Bronchial epithelial cell (primary cell): ENCODE data around the gene ANKRD13D. TPM values are rescaled to one million over a fixed set of nuclear protein-coding genes. Genes with fewer than 3 reads are reported as not detected.

Experiments
- DNase-seq: peaks from one replicate; pipeline ENCODE4 v3.0.0-alpha.2; 2010; ENCODE audit warnings: low read depth
- FAIRE-seq: peaks from 2 replicates; lab custom pipeline; 2011; peaks lifted over from hg19 to GRCh38; lab: Jason Lieb, UNC
- H3K27me3 ChIP-seq: 2 replicates; pipeline ENCODE4 v1.5.1; 2011; ENCODE audit warnings: low read length; ENCODE audit not compliant: control insufficient read depth, insufficient read depth
- H3K36me3 ChIP-seq: 2 replicates; pipeline ENCODE4 v1.5.1; 2011; ENCODE audit warnings: low read length; ENCODE audit not compliant: control insufficient read depth, insufficient read depth
- H3K4me3 ChIP-seq: 2 replicates; pipeline ENCODE4 v1.5.1; 2011; ENCODE audit warnings: mild to moderate bottlenecking, low read depth, low read length, control low read depth
- total RNA-seq: library from RNA; depleted of rRNA; stranded (reverse); fragments of >200 nt; gene quantifications from 2 replicates; pipeline ENCODE4 v1.2.1, GENCODE V29; 2014
- TF ChIP-seq, protein P1 (sequence below): IDR thresholded peaks from 2 replicates; pipeline ENCODE4 v1.5.1; 2011; ENCODE audit warnings: mild to moderate bottlenecking, moderate library complexity, low read length, control low read depth, inconsistent platforms; ENCODE audit not compliant: insufficient read depth, severe bottlenecking

The ANKRD13D gene
- total RNA-seq, 1 donor from 2014 or later = 22.4 TPM

DNA sequence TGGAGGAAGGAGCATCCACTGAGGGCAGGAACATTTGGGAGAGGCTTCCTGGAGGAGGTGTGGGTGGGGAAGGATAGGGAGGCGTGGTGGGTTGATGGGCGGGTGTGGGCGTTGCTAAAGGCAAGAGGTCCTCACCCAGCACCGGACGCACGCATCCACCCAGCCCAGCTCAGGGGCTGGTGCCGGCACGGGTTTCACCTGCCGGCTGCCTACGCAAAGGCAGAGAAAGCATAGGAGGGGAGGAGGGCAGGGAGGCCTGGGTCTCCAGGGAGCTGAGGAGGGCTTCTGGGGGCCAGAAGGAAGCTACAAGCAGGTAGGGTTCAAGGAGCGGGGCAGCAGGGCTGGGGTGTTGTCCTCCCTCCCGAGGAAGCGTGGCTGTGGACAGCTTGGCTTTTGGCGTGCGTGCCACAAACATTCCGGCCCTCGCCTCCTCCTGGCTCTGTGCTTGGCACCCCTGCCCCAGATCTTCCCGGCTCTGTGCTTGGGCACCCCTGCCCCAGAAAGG is 22.0 kb downstream of the ANKRD13D start:
- TF ChIP-seq, protein P1, sequence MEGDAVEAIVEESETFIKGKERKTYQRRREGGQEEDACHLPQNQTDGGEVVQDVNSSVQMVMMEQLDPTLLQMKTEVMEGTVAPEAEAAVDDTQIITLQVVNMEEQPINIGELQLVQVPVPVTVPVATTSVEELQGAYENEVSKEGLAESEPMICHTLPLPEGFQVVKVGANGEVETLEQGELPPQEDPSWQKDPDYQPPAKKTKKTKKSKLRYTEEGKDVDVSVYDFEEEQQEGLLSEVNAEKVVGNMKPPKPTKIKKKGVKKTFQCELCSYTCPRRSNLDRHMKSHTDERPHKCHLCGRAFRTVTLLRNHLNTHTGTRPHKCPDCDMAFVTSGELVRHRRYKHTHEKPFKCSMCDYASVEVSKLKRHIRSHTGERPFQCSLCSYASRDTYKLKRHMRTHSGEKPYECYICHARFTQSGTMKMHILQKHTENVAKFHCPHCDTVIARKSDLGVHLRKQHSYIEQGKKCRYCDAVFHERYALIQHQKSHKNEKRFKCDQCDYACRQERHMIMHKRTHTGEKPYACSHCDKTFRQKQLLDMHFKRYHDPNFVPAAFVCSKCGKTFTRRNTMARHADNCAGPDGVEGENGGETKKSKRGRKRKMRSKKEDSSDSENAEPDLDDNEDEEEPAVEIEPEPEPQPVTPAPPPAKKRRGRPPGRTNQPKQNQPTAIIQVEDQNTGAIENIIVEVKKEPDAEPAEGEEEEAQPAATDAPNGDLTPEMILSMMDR = no peak
- FAIRE-seq (no peak), DNase-seq (no peak)
- H3K4me3 ChIP-seq = no peak overlapping the region
- peaks cover 33% of the 10 kb centered on the region for H3K36me3 ChIP-seq
- no peaks in the 10 kb centered on the region for H3K27me3 ChIP-seq

GRCh38 chr11:67311556-67312082 is 22.5 kb downstream of the ANKRD13D start:
- FAIRE-seq (no peak), DNase-seq (peak; percentile 69)
- H3K36me3 ChIP-seq = peaks cover 32% of the 10 kb centered on the region
- H3K4me3 ChIP-seq = no peak overlapping the region
- no peaks in the 10 kb centered on the region for H3K27me3 ChIP-seq
- TF ChIP-seq, protein P1 = peak; percentile 5

DNA sequence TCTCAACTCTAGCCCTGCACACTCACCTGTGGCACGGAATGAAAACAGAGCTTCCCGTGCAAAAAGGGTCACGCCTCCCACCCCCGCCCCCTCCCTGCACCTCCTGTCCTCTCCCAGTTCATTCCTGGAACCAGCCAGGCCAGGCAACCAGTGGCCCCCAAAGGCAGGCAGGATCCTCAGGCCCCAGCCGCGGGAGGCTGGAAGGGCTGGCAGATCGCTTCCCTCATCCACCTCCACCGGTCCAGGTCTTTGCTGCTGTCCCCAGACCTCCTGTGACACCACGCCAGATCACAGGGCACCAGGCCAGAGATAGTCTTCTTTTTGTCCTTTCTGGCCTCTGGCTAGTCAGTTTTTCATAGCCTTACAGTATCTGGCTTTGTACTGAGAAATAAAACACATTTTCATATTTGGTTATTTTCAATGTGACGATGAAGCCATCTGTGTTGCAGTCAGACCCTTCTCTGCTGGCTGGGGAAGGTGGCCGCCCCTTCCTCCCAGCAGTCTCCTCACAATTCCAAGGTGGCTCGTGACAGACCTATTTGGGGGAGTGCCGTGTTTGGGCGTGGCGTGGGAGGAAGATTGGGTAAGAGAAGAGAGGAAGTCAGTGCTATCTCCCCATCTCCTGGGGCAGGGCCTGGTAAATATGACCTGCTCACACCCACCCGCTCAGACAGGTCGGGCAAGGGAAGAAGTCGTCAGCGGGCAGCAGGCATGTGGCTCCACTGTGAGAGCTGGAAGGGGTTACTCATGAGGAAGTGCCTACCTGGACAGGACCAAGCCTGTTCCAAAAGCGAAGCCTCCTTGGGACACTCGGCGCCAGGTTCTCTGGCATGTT is 23.3 kb downstream of the ANKRD13D start:
- Histone ChIP-seq H3K4me3 (no peak overlapping the region), H3K36me3 (peaks cover 25% of the 10 kb centered on the region), H3K27me3 (no peaks in the 10 kb centered on the region)
- DNase-seq = peak; percentile 97
- TF ChIP-seq, protein P1 = no peak
- FAIRE-seq = peak; percentile 80

- no peak for DNase-seq
- no peaks in the 10 kb centered on the region for H3K27me3 ChIP-seq
- TF ChIP-seq, protein P1 = no peak
- H3K4me3 ChIP-seq = no peak overlapping the region
- FAIRE-seq = no peak
- H3K36me3 ChIP-seq = peaks cover 20% of the 10 kb centered on the region
Measured at GRCh38 chr11:67313125-67313890, 24.2 kb downstream of the ANKRD13D start.

DNA sequence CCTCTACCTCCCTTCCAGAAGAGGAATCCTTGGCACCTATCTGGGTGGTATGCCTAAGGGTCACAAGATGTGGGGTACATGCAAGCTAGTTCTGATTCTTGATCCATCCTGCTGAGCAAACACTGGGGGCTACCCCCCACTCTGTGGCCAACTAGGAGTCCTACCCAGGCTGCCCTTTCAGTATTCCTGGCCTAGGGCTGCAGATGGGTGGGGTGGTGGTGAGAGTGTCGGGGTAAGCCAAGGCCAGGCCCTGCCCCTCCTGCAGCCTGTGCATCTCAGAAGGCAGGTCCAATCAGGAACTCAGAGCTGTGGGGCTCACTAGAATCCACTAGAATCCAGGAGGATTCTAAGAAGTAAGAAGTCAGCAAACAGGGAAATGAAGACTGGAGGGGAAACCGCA is 25.1 kb downstream of the ANKRD13D start:
- Histone ChIP-seq H3K36me3 (peaks cover 13% of the 10 kb centered on the region), H3K4me3 (no peak overlapping the region), H3K27me3 (no peaks in the 10 kb centered on the region)
- DNase-seq (no peak), FAIRE-seq (no peak)
- TF ChIP-seq, protein P1 = no peak
